Measurements from ENCODE around the gene SLC18A3.

GRCh38 chr10:49578392-49578791 lies 31.7 kb upstream of the SLC18A3 start:
- TF ChIP-seq CTCF (conservative IDR thresholded peaks at IDR 0.05; ENCODE audit: low read depth, low read length): no peak
- TF ChIP-seq EZH2 (IDR thresholded peaks at IDR 0.05; ENCODE audit: borderline replicate concordance, low read depth, low read length, poor library complexity, severe bottlenecking): no peak

Data from A673 (cell line).